ENCODE measurements around the gene AGPAT1.
"Not testable (repeated sequence)": the region's sequence is repeated elsewhere in the genome, so short reads cannot be mapped to it uniquely, and the experiment has no call there.

The AGPAT1 gene

GRCh38 chr6:32211432-32211831 lies 35.5 kb upstream of the AGPAT1 start:
- not testable (repeated sequence) for H3K4me3 Mint-ChIP-seq; H3K36me3 Mint-ChIP-seq (ENCODE audit: low read depth); DNase-seq (ENCODE audit: low spot score); H3K27me3 Mint-ChIP-seq (ENCODE audit: low read depth); H3K4me1 Mint-ChIP-seq (ENCODE audit: low read depth); H3K9me3 Mint-ChIP-seq; H3K27ac Mint-ChIP-seq

GRCh38 chr6:32210191-32210601 lies 34.3 kb upstream of the AGPAT1 start:
- Mint-ChIP-seq H3K4me1 (ENCODE audit: low read depth) (no peaks in the 10 kb centered on the region), H3K27me3 (ENCODE audit: low read depth) (peaks cover 14% of the 10 kb centered on the region), H3K9me3 (no peaks in the 10 kb centered on the region), H3K27ac (no peak overlapping the region), H3K4me3 (no peak overlapping the region), H3K36me3 (ENCODE audit: low read depth) (no peaks in the 10 kb centered on the region)
- DNase-seq (ENCODE audit: low spot score): no peak

- H3K27ac Mint-ChIP-seq: no peak overlapping the region
- H3K4me1 Mint-ChIP-seq (ENCODE audit: low read depth): no peaks in the 10 kb centered on the region
- no peak for DNase-seq (ENCODE audit: low spot score)
- H3K27me3 Mint-ChIP-seq (ENCODE audit: low read depth): peaks cover 23% of the 10 kb centered on the region
- no peak overlapping the region for H3K4me3 Mint-ChIP-seq
- H3K9me3 Mint-ChIP-seq: no peaks in the 10 kb centered on the region
- no peaks in the 10 kb centered on the region for H3K36me3 Mint-ChIP-seq (ENCODE audit: low read depth)
These were observed 33.1 kb upstream of the AGPAT1 start for GRCh38 chr6:32208996-32209395.

GRCh38 chr6:32204268-32204715 lies 28.4 kb upstream of the AGPAT1 start:
- H3K36me3 Mint-ChIP-seq (ENCODE audit: low read depth): no peaks in the 10 kb centered on the region
- H3K27ac Mint-ChIP-seq: no peak overlapping the region
- peaks cover 27% of the 10 kb centered on the region for H3K27me3 Mint-ChIP-seq (ENCODE audit: low read depth)
- no peaks in the 10 kb centered on the region for H3K9me3 Mint-ChIP-seq
- H3K4me3 Mint-ChIP-seq: no peak overlapping the region
- no peaks in the 10 kb centered on the region for H3K4me1 Mint-ChIP-seq (ENCODE audit: low read depth)
- DNase-seq (ENCODE audit: low spot score): no peak

GRCh38 chr6:32203426-32204267 lies 27.8 kb upstream of the AGPAT1 start:
- Mint-ChIP-seq H3K9me3 (no peaks in the 10 kb centered on the region), H3K4me1 (ENCODE audit: low read depth) (no peaks in the 10 kb centered on the region), H3K36me3 (ENCODE audit: low read depth) (no peaks in the 10 kb centered on the region), H3K4me3 (no peak overlapping the region), H3K27me3 (ENCODE audit: low read depth) (peaks cover 25% of the 10 kb centered on the region), H3K27ac (no peak overlapping the region)
- DNase-seq (ENCODE audit: low spot score): no peak

DNA sequence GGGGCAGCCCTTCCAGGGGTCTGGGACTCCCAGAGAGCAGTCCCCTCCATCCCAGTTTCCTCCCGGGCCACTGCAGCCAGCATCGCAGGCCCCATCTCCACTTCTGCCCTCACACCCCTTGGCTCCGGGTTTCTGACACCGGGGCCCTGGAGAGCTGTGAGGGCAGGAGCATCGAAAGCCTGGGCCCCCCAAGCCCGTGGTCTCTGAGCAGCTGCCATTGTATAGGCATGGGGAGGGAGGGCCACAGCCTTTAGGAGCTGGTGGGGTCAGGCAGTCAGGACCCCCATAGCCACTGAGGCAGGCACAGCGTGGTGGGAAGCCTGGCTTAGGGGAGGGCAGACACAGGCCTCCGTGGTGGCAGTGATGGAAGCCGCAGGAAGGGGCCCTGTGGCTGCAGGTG lies 26.3 kb upstream of the AGPAT1 start:
- Mint-ChIP-seq H3K27me3 (ENCODE audit: low read depth) (peaks cover 19% of the 10 kb centered on the region), H3K36me3 (ENCODE audit: low read depth) (no peaks in the 10 kb centered on the region), H3K9me3 (no peaks in the 10 kb centered on the region), H3K4me3 (no peak overlapping the region), H3K27ac (no peak overlapping the region), H3K4me1 (ENCODE audit: low read depth) (no peaks in the 10 kb centered on the region)
- no peak for DNase-seq (ENCODE audit: low spot score)

DNA sequence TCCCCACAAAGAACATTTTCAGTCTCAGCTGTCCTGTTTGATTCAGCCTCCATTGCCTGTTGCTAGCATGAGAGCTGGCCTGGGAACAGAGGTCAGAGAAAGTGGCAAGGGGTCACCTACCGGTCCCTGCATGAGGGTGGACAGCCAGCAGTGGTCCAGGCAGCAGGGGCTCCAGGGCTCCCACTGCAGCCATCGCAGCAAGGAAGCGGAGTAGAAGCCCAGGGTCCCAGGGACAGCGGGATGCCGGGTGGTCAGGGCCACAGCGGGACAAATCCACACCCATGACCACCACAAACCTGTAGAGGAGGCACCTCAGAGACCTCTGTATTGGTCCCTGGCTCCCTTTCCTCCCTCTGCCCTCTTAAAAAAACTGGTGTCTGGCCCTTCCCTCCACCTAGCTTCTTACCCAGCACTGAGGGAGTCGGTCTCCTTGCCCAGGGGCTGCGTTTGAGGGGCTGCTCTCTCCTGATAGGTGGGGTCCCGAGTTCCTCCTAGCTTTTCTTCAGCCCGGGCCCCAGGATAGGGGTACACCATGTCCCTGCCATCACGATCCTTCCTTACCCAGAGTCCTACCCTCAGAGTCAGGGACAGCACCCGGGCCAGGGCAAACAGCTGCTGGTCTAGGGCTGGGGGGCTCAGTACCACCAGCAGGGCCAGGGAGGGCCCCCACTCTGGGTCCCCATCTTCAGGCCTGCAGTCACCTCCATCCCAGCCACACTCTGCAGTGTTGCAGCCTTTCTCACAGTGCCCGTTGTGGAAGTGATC lies 25.0 kb upstream of the AGPAT1 start:
- Mint-ChIP-seq H3K9me3 (no peaks in the 10 kb centered on the region), H3K27me3 (ENCODE audit: low read depth) (peaks cover 13% of the 10 kb centered on the region), H3K36me3 (ENCODE audit: low read depth) (no peaks in the 10 kb centered on the region), H3K4me3 (no peak overlapping the region), H3K27ac (no peak overlapping the region), H3K4me1 (ENCODE audit: low read depth) (peaks cover 5% of the 10 kb centered on the region)
- no peak for DNase-seq (ENCODE audit: low spot score)

- H3K9me3 Mint-ChIP-seq: no peaks in the 10 kb centered on the region
These were observed 23.0 kb upstream of the AGPAT1 start for GRCh38 chr6:32198866-32199265.

DNA sequence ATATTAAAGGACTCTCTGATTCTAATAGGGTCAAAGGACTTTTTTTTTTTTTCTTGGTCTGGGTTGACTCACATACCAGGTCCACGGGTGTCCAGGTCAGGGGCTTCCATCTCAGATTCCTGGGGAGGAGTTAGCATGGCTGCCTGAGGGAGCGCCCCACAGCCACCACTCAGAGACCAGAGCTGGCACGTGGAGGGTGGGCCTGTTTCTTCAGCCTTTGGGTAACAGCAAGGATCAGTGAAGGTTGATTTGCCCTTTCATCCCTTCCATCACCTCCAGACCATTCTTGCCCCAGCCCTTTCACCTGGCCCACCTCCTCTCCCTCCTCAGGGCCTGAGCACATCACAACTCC lies 22.4 kb upstream of the AGPAT1 start:
- Mint-ChIP-seq H3K4me1 (ENCODE audit: low read depth) (peaks cover 25% of the 10 kb centered on the region), H3K27ac (no peak overlapping the region), H3K27me3 (ENCODE audit: low read depth) (peaks cover 2% of the 10 kb centered on the region), H3K4me3 (no peak overlapping the region), H3K36me3 (ENCODE audit: low read depth) (no peaks in the 10 kb centered on the region), H3K9me3 (no peaks in the 10 kb centered on the region)
- no peak for DNase-seq (ENCODE audit: low spot score)

More at GRCh38 chr6:32198866-32199265, 23.0 kb upstream of the AGPAT1 start:
- Mint-ChIP-seq H3K4me3 (no peak overlapping the region), H3K4me1 (ENCODE audit: low read depth) (peaks cover 20% of the 10 kb centered on the region), H3K36me3 (ENCODE audit: low read depth) (no peaks in the 10 kb centered on the region), H3K27ac (no peak overlapping the region), H3K27me3 (ENCODE audit: low read depth) (peaks cover 4% of the 10 kb centered on the region)
- DNase-seq (ENCODE audit: low spot score): no peak

DNA sequence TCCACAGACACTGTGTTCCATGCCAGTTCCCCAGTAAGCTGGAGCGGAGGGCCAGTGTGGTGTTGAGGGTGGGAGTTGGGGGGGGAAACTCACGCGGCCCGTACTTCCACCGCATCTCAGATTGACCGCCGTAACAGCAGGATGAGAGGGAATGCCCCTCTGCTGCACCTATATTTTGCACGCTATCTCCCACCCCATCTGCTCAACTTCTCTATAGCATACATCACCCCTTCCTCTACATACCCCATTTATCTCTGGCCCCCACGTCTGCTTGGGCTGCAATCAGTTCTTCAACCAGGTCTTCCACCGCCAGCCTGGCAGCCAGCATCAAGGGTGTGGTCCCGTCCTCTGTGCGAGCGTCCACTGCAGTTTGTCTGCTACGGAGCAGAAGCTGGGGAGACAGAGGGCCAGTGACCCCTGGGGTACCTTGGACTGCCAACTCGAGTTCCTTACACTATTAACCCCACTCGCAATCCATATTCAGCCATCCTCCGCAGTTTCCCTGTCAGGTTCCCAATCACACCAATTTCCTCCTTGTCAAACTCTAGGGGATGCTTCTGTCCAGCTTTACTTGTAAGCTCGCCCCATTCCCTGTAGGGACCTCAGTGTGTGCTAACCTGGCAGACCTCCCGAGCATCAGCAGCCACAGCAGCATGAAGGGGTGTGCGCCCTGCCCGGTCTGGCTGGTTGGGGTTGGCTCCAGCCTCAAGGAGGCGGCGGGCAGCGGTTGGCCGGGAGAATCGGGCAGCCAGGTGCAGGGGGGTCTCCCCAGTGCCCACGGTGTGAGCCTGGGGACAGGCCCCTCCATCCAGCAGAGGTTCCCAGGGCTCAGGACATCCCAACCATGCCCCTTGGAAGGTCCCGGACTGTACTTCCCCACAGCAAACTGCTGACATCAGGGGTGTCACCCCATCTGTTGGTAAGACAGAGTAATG lies 21.1 kb upstream of the AGPAT1 start:
- peak overlapping the region; percentile 99 for H3K27ac Mint-ChIP-seq
- peaks cover 27% of the 10 kb centered on the region for H3K4me1 Mint-ChIP-seq (ENCODE audit: low read depth)
- no peaks in the 10 kb centered on the region for H3K9me3 Mint-ChIP-seq
- no peak for DNase-seq (ENCODE audit: low spot score)
- H3K4me3 Mint-ChIP-seq: peak overlapping the region; percentile 96
- peaks cover 9% of the 10 kb centered on the region for H3K36me3 Mint-ChIP-seq (ENCODE audit: low read depth)
- H3K27me3 Mint-ChIP-seq (ENCODE audit: low read depth): no peaks in the 10 kb centered on the region

DNA sequence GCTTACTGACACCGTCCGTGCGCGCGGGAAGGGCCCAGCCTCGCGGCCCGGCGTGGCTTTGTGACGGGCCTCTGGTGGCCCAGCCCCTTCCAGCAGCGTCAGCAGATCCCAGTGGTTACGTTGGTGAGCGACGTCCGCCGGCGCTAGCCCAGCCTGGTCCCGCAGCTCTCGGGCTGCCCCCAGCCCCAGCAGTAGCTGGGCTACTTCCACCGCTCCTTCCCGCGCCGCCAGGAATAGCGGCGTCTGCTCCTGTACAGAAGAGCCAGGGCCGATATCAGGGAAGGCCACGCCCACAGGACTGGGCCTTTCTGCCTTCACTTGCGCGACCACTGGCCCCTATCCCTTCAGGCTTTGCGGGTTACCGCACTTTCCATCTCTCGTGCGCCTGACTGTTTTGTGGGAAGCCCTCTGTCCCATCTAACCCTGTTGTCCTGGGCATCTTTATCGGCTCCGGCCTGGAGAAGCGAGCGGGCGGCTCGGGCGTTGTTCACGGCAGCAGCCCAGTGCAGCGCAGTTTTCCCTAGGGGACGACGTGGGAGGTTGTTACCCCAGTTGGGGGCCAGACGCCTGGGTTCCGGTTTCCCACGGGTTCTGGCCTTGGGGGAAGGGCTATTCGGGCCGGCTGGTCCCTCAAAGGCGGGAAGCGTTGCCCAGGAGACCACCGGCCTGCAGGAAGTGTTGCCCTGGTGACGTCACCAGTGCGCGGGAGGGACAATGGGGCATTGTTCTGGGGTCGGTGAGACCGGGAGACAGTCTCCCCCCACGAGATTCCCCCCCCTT lies 20.2 kb upstream of the AGPAT1 start:
- peak; percentile 61 for DNase-seq (ENCODE audit: low spot score)
- Mint-ChIP-seq H3K4me1 (ENCODE audit: low read depth) (peaks cover 27% of the 10 kb centered on the region), H3K9me3 (no peaks in the 10 kb centered on the region), H3K27ac (peak overlapping the region; percentile 99), H3K4me3 (peak overlapping the region; percentile 96), H3K27me3 (ENCODE audit: low read depth) (no peaks in the 10 kb centered on the region), H3K36me3 (ENCODE audit: low read depth) (peaks cover 17% of the 10 kb centered on the region)

- Mint-ChIP-seq H3K36me3 (ENCODE audit: low read depth) (peaks cover 20% of the 10 kb centered on the region), H3K9me3 (no peaks in the 10 kb centered on the region), H3K27ac (peak overlapping the region; percentile 99), H3K4me1 (ENCODE audit: low read depth) (peaks cover 27% of the 10 kb centered on the region), H3K4me3 (peak overlapping the region; percentile 96), H3K27me3 (ENCODE audit: low read depth) (no peaks in the 10 kb centered on the region)
- DNase-seq (ENCODE audit: low spot score): peak; percentile 100
These were observed 19.7 kb upstream of the AGPAT1 start for GRCh38 chr6:32195652-32195901.
